Measurements from ENCODE around the gene MYLK2. TPM values are rescaled to one million over a fixed set of nuclear protein-coding genes. Genes with fewer than 3 reads are reported as not detected.

MYLK2 gene
- total and polyA plus RNA-seq, 7 donors: 0.16 to 0.81 (median 0.39) TPM; not detected in 4

DNA sequence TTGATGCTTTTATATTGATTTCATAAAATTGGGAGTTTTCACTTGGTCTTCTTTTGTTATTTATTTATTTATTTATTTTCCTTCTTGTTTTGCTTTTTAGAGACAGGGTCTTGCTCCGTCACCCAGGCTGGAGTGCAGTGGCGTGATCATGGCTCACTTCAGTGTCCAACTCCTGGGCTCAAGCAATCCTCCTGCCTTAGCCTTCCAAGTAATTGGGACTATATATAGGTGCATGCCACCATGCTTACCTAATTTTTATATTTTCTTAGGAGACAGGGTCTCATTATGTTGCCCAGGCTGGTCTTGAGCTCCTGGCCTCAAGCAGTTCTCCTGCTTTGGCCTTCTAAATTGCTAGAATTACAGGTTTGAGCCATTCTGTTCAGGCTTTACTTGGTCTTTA lies 38.3 kb upstream of the MYLK2 start:
- Histone ChIP-seq H3K36me3 (no peaks in the 10 kb centered on the region), H3K4me1 (no peaks in the 10 kb centered on the region), H3K27me3 (no peaks in the 10 kb centered on the region), H3K27ac (no peak overlapping the region), H3K9me3 (no peaks in the 10 kb centered on the region), H3K4me3 (no peak overlapping the region)
- DNase-seq: no peak
- TF ChIP-seq POLR2A (IDR thresholded peaks at IDR 0.05): no peak
- TF ChIP-seq EP300 (IDR thresholded peaks at IDR 0.05): no peak
- TF ChIP-seq CTCF (IDR thresholded peaks at IDR 0.05): no peak
- no peak for TF ChIP-seq POLR2AphosphoS5 (IDR thresholded peaks at IDR 0.05)
- intact Hi-C loops (cut with DNase I): no loop called here
- 96% methylated on average over 2 of the region's 2 CpGs for WGBS, 2 donors

DNA sequence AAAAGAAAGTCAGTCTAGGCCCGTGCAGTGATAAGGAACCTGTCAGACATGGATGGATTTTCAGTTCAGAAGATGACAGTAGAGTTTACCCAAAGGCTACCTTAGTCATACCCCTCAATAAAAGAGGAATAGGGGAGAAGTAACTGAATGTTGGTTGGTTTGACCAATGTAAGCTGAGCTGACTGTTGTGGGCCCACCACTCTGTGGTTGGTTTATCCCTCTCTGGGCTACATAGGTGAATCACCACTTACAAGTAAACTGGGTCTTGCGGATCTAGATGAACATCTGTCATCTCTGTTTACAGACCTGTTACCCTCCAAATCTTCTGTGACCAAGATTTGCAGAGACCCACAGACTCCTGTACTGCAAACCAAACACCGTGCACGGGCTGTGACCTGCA lies 37.2 kb upstream of the MYLK2 start:
- TF ChIP-seq CTCF (IDR thresholded peaks at IDR 0.05): no peak
- no peak for TF ChIP-seq POLR2A (IDR thresholded peaks at IDR 0.05)
- TF ChIP-seq POLR2AphosphoS5 (IDR thresholded peaks at IDR 0.05): no peak
- no peak for TF ChIP-seq EP300 (IDR thresholded peaks at IDR 0.05)
- Histone ChIP-seq H3K36me3 (no peaks in the 10 kb centered on the region), H3K27ac (no peak overlapping the region), H3K27me3 (no peaks in the 10 kb centered on the region), H3K4me3 (no peak overlapping the region), H3K9me3 (no peaks in the 10 kb centered on the region), H3K4me1 (no peaks in the 10 kb centered on the region)
- 98 to 99% methylated on average over 4 of the region's 4 CpGs for WGBS, 2 donors
- intact Hi-C loops (cut with DNase I): no loop called here
- no peak for DNase-seq

DNA sequence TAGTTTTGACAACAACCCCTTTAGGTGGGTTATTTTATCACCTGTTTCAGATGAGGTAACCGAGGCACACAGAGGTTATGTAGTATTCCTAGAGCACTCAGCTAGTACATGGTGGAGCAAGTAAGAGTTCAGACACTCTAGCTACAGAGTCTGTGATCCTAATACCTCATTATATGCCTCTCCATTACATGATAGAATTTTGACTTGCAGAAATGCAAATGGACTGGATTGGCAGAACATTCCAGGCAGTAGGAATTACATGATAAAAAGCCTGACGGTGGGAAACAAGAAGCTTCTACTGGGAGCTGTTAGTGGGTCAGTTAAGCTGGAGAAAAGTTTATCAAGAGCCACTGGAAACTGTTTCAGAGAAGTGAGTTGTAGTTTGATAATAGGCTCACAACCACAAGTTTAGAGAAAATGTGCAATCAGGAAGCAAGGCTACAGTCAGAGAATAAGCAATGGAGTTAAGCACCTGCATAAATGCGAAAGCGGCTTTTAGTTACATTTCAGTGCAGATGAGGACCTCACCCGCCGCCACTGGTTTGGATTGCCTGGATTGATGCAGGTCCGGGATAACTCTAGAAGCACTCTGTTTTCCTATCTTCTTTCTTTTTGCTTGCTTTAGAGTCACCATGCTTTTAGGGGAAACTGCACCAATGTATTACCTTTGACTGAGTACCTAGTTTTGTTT lies 34.7 kb upstream of the MYLK2 start:
- intact Hi-C loops (cut with DNase I): no loop called here
- Histone ChIP-seq H3K4me3 (no peak overlapping the region), H3K27me3 (no peaks in the 10 kb centered on the region), H3K36me3 (no peaks in the 10 kb centered on the region), H3K4me1 (no peaks in the 10 kb centered on the region), H3K9me3 (no peaks in the 10 kb centered on the region), H3K27ac (no peak overlapping the region)
- DNase-seq: no peak
- 98% methylated on average over 7 of the region's 7 CpGs for WGBS, 2 donors
- TF ChIP-seq EP300 (IDR thresholded peaks at IDR 0.05) (no peak), CTCF (IDR thresholded peaks at IDR 0.05) (no peak), POLR2AphosphoS5 (IDR thresholded peaks at IDR 0.05) (no peak), POLR2A (IDR thresholded peaks at IDR 0.05) (no peak)

DNA sequence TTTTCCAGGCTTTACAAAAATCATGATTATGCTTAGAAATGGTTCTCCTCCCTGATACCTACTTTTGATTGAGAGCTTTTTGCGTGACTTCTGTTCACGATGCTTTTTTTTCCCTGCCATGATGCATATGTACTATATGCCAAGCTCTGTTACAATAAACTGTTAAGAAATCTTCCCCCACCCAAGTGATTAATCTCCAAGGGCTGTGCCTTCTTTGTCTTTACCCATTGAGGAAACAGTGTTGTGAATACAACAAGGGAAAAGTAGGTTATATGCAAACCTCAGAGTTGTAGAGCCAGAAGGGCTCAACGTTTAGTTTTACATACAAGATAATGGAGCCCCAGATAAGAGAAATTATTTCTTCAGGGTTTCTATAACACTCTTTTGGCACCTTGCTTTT lies 34.1 kb upstream of the MYLK2 start:
- intact Hi-C loops (cut with DNase I): no loop called here
- no peaks in the 10 kb centered on the region for H3K9me3 ChIP-seq
- TF ChIP-seq CTCF (IDR thresholded peaks at IDR 0.05) (no peak), EP300 (IDR thresholded peaks at IDR 0.05) (no peak), POLR2A (IDR thresholded peaks at IDR 0.05) (no peak), POLR2AphosphoS5 (IDR thresholded peaks at IDR 0.05) (no peak)
- H3K4me3 ChIP-seq: no peak overlapping the region
- H3K36me3 ChIP-seq: no peaks in the 10 kb centered on the region
- WGBS, 2 donors: 91 to 94% methylated on average over 3 of the region's 3 CpGs
- H3K27me3 ChIP-seq: no peaks in the 10 kb centered on the region
- H3K27ac ChIP-seq: no peak overlapping the region
- no peaks in the 10 kb centered on the region for H3K4me1 ChIP-seq
- DNase-seq: no peak

DNA sequence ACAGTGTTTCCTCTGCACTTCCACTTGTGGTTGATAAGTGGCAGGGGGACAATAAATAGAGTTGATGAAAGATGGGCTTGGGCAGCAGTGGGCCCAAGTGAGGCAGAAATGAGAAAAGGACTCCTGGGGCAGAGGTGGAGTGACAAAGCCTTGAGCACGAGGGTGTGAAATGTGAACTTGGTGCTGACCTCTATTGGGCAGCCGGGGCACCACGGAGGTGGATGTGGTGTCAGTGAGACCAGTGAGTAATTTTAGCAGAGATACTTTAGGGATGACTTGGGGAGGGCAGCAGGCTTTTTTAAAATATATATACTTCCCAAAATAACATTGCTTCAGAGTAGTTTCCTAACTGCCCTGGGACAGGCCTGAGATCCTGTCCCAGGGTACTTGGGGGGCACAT lies 30.6 kb upstream of the MYLK2 start:
- DNase-seq: no peak
- WGBS, 2 donors: 71 to 76% methylated on average over 3 of the region's 3 CpGs

More for the DNA sequence above, 30.6 kb upstream of the MYLK2 start:
- H3K27me3 ChIP-seq: no peaks in the 10 kb centered on the region
- intact Hi-C loops (cut with DNase I): no loop called here
- H3K36me3 ChIP-seq: no peaks in the 10 kb centered on the region
- no peak overlapping the region for H3K4me3 ChIP-seq
- no peak for TF ChIP-seq POLR2AphosphoS5 (IDR thresholded peaks at IDR 0.05)
- H3K4me1 ChIP-seq: no peaks in the 10 kb centered on the region
- no peak overlapping the region for H3K27ac ChIP-seq
- no peaks in the 10 kb centered on the region for H3K9me3 ChIP-seq

Data from sigmoid colon (tissue), 7 donors.